DMS53 treated with DMSO at 0.1 percent for 48 hours (cell line): ENCODE measurements around the gene MAPKAP1.

Source experiments
- DNase-seq: peaks from one replicate; lab custom pipeline; 2025; ENCODE audit not compliant: unreplicated experiment; lab: John Stamatoyannopoulos, UW

MAPKAP1 gene

DNA sequence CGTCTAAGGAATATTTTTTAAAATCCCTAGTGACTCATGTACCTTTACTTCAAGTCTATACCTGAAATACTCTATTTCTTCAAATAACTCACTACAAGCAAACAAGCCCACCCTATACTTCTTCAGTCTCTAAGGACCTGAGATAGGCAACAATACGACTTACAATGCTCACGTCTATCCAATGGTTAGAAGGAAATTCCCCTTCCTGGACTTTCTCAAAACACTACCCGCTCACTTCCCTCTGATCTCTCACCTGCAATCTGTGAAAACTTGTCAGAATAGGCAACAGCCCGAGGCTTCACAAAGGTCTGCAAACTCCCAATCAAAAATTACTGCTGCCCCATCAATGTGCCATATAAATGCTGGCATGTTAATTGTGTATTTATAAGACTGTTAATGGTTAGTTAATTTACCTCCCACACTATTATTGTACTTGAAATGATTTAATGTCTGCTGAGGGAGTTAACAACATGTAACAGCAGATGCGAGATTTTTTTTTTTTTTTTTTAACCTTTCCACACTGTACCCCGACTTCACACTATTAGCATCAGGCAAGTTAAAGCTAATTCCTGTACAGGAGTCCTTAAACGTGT is 27.3 kb downstream of the MAPKAP1 start:
- no peak for DNase-seq

DNA sequence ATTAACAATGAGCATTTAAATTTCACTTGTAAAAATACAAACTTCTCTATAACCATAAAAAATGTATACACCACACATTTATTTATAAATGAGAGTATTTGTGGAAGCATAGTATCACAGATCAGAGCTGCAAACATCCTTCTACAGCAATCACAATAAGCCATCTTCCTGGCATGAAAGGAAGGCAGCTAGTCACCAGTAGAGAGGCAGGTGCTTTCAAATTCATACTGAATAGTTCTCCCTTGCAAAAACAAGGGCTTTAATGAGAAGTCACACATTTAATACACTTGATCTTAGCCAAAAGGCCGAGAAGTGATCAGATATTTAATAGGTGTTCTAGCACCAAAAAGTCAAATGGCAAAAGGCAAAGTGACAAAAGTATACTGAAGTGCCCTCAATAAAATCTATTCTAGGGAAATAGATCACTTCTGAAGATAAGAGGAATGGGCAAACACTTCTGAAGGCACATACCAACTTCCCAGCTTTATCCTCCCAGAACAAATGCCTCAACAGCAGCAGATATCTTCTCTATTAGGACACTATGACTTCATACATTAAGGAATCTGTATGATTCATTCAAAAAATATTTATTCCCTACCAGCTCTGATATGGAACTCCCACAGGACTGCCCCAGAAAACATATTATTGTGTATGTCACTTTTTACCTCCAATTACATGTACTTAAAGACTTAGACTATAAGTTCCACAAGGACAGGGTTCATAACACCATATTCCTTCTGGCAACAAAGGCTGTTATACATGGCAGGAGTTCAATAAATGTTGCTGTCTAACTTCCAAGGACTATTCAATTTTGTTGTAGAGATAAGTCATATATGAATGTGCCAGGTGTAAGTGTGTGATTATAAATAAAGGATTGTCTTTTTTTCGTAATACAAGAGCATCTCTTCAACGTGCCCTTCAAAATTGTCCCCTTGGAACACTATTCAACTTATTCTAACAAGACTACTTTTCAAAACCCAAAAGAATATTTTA is 31.7 kb downstream of the MAPKAP1 start:
- DNase-seq, result peak; percentile 33

DNA sequence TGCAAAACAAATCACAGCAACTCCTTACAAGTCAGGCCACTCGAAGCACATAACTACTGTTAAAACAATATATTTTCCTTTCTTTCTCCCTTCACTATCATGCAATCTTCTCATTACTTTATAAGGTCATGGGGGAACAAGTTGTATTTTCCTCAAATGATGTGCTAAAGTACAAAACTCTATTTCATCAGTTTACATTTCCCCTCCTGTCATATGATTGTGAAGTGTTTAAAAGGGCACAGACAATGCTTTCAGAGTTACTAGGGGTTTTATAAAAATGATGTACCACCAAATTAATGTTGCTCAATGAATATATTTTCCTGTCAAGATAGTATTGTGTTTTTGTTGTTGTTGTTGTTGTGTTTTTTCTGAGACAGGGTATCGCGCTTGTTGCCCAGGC is 34.1 kb downstream of the MAPKAP1 start:
- no peak for DNase-seq

DNA sequence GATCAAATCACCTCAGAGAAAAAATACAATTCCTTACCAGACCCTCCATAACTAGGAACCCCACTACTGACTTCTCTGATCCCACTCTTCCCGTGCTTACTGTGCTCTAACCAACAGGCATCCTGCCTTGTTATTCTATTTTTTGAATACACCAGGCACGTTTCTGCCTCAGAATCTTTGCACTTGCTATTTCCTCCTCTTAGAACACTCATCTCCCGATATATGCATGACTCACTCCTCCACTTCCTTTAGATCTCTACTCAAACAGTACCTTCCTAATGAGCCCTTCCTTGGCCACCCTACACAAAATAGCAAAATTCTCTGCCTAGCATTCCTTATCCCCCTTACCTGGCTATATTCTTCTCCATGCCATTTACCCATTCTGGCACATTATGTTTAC is 43.9 kb downstream of the MAPKAP1 start:
- peak; percentile 37 for DNase-seq

DNA sequence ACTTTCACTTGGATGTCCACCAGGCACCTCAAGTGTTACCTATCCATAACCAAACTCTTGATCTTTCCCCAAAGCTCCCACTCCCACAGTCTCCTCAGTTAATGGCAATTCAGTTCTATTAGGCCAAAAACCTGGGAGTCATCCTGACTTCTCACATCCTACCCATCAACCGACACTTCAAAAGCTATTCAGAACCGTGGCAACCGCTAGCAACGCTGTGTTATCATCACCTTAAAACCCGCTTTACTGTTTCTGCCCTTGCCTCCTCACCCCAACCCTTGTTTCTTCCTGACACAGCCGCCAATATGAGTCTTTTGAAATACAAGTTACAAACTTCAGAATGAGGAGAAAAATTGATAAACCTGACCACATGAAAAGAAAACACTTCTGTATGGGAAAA is 46.5 kb downstream of the MAPKAP1 start:
- DNase-seq, result no peak

DNA sequence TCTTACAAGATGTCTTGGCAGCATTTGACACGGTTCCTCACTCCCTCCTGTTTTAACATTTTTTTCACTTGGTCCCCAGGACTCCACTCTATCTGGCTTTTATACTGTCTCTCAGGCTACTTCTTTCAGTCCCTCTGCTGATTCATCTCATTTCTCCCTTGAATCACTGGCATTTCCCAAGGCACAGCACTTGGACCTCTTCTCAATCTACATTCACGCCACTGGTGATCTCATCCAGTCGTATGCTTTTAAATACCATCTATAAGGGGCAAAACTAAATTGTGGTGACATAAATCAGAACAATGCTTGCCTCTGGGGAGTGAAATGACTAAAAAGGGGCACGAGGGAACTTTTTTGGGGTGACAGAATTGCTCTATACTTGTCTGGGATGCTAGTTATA is 47.1 kb downstream of the MAPKAP1 start:
- no peak for DNase-seq

DNA sequence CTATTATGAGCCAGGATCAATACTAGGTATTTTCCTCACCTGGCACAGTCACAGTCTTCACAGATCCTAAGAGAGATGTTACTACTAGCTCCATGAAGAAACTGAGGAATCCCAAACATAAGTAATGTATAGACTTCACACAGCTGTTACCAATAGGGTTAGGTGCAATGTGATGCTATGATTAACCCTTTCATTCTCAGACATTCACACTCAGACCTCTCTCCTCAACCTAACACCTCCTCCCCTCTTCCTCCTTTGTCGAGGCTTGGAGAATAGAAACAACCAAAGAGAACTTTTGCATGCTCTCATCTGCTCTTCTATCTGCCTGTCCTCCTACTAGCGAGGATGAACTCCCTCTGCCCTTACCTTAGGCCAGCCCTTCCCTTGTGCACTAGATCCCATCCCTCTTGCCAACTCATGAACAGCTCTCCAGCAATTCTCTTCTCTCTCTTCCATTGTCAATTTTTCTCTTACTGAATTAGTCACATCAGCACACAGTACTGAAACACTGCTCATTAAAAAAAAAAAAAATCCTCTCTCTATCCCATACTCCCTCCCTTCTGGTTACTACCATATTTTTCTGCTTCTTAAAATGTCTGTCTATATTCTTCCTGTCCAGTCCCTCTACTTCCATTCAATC is 47.7 kb downstream of the MAPKAP1 start:
- no peak for DNase-seq

DNA sequence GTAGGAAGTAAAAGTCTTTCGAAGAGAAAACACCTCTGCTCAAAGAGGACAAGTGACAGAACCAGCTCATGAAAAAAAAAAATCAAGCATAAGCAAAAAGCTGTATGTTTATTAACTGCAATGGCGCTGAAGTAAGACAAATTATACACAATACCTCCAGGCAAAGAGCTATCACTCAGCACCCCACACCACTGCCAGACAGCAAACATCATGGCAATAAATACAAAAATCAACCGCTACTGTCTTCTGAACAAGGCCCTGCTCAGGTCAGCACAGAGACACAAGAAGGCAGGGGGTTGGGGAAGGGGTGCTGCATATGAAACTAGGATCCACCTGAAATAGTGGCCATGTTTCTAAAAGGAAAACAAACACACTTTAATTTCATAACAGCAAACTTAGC is 50.4 kb downstream of the MAPKAP1 start:
- DNase-seq, result no peak

DNA sequence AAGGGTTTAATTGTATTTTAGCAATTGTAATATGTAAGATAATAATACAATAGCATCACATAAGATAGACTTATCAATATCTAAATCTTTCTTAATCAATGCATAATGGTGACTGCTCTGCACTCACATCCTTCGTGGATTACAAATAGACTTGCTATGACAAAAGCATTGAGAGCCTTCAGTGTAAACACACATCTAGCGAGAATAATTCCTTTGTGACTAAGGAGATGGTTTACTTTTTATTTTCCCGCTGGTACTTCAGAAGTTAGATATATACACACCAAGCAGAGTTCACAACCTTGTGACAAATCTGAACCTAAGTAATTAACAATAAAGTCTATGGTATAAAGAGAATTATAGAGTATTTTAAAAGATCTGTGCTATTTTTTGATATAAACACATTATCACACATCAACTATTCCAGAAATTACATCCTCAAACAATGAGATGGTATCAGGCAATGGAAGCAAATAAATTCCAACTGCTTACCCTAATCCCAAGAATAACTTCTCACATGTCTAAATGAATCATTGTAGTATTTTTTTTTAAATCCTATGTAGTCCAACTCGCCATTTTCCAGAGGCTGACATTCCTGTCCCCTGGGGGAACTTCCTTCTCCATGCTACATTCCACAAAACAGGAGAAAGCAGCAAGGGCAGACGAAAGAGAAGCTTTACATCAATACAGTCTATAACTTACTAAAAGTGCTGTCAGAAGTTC is 51.2 kb downstream of the MAPKAP1 start:
- no peak for DNase-seq

DNA sequence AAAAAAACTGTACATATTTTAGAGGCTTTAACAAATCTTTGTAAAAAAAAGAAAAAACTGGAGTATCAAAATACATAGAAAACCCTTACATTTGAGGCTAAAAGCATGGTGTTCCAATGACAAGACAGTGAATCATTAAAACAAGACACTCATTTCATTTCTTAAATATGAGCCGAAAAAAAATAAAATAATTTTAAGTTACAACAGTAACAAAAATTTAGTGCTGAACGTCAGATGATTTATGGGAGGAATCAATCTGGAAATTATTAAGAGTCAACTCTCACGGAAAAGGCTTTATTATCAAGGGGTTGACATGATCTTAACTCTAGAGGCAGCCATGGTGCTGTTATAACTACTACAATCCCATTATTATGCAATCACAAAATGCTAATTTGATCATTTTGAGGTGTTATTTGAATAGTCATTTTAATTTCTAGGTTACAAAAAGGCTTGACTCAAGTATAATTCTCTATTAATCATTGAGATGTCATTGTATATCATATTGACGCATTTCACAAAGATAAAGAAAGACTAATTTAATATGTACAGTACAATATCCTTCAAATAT is 51.9 kb downstream of the MAPKAP1 start:
- no peak for DNase-seq

DNA sequence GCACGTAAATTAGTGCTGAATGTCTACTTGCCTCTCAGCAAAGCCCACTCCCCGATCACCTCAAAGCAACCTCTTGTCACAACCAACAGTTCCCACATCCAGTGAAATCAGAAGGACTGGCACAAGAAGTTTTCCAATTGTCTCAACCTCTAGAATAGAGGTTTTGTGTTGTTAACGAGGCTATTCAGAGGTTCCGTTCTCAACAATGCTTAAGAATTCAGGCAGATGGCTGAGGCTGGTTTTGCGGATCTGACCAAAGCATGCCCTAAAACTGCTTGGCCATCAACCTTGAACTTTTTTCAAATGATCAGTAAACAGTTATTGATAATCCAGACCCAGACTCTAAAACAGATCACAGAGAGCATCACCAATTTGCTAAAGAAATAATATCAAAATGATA is 52.9 kb downstream of the MAPKAP1 start:
- no peak for DNase-seq

DNA sequence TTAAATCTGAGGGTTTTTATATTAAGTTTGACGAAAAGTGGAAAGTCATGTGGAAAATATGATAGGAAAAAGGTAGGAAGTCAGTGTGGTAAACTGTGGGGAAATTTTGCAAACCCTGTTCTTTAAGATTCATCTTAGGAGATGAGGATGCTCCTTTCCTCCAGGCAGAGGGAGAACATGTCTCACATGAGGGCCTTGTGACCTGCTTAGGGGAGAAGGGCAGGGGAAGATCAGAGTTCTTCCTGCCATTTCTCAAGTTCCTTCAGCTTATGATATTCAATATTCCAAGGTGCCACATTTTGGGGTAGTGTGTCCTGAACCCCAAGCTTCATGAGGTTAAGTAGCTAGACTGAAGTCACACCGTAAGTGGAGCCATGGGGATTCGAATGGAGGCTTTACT is 53.7 kb downstream of the MAPKAP1 start:
- no peak for DNase-seq

DNA sequence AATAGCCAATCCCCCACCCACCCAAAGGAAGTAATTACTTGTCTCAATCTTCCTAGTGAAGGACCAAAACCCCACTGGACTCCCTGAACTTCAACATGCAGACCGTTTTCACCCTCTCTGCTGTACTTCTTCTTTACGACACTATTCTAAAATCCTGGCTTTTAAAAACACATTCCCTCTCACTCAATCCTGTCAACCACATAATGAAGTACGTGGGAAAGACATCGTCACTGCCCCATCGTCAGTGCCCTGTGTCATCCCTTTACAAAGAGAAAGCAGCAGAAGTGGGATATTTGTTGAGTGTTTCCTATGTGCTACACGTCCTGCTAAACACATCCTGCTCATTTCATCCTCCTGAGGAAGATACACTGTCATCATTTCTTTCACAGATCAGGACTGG is 54.2 kb downstream of the MAPKAP1 start:
- no peak for DNase-seq

DNA sequence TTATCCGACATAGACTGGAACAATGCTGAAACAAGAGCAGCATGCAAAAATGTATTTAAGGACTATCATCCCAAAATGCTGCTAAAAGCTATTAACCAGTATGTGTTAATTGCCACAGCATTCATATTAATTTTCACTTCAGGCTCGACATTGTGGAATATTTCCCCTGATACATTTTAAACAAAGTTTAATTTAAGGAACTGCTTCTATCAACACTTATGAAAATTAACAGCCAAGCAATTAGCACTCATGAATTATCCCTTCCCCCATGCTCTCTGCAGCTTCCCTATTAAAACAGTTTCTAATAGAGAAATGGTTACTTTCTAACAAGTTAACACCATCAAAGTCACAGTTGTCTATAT is 54.8 kb downstream of the MAPKAP1 start:
- DNase-seq, result no peak

DNA sequence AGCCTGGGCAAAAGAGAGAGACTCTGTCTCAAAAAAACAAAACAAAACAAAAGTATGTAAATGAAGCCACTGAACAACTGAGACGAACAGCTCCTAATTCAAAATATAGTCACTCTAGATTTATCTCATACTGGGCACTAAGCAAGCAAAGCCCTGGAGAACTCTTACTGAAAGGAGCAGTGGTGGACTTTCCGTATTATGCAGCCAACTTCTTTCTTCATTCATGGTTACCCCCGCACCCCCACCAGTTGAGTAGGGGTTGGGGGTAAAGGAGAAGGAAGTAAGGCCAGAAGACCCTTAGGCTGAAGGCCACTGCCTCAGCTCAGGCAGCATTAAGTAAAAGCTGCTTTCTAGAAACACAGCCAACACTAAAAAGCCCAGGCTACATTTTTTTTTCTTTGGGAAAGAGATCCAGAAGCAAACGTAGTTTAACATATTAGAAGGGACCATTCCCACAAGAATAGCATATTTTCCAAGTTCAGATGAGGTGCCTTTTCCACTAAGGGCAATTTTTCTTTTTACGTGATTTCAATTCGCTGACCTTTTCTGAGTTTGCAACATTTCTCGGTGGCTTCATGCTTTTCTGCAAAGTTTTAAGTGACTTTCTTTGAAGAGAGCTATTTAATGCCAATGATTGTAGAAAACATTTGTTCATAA is 55.3 kb downstream of the MAPKAP1 start:
- DNase-seq, result no peak

DNA sequence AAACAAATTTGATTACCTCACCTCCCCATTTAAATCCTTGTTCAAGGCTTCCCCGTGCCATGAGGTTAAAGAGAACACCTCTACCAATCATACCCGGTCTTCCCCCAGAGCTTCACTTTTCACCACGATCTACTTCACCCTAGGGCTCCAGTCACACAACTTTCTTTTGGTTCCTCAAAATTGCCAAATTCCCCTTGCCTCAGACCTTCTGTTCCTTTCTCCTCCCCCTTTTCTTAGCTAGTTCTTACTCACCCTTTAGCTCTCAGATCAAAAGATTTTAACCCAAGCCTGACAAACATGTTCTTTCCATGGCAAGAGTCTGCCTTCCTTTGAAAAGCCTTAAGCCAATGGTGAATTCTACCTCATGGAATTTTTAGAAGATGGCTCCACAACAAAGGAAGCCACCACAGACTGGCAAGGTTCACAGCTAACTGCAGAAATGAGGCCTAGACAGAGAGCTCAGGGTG is 56.7 kb downstream of the MAPKAP1 start:
- no peak for DNase-seq

DNA sequence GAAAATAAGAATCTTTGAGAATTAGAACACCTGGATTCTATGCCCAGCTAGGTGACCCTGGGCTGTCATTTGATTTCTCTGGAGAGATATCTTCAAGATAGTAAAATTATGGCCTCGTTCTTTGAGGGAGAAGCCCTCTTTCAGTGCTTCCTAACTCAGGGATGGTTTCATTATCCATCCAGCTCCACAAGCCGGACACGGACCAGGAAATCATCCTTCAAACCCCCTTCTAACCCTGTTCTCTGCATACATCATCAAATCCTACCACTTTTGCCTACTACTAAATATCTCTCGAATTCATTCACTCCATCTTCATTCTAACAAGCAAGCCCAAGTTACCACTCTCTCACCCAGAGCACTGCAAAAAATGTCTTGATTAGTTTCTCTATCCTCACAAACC is 57.2 kb downstream of the MAPKAP1 start:
- no peak for DNase-seq

DNA sequence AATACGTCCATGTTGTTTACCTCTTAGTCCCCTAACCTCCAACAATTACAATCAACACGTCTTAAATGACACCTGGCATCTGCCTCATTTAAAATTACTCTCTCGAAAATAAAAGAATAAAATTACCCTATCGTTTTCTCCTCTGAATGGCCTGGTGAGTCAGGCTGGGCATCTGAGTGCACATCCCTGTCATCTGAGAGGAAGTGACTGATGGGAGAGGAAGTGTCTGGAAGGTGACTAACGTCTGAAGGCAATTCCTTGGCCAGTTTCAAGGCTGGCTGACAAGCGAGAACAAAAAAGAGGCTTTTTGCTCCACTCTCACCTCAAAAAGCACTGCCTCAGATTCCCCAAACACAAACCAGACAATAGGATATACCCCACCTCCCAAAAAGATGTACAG is 57.7 kb downstream of the MAPKAP1 start:
- no peak for DNase-seq

DNA sequence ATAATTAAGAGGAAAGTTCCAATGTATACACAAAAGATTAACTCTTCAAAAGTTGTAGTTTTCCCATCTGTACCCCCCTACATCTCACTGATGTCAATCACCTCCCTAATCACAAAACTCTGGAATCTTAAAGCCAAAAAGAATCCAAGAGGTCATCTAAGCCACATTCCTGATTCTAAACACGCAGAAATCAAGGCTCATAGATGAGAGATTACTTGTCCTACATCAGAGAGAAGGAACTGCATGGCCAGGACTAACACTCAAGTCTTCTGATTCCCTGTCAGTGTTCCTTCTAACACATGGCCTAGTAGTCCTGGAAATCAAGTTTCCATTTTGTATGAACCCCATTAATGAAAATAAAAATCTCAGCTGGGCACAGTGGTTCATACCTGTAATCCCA is 58.7 kb downstream of the MAPKAP1 start:
- DNase-seq, result no peak

DNA sequence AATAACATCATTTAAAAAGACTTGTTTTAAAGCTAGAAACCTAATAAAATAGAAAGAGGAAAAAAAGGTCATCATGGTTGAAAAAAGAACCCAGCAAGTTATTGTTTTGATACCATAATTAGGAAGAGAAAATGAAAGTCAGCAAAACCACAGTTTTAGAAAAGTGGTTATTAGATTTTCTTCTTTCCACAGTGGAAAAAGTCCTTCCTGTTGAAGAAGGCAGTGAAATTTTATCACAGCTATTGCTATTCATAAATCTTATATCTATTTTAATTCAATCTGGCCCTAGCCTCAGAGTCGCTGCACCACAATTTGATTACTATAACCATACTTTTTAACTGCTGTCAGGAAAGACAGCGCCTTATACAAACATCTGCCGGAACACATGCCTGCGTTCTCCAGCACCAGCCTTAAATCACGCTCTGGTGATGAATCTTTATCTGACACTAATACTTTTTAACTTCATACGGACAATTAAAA is 60.3 kb downstream of the MAPKAP1 start:
- DNase-seq, result no peak
